Putamen (tissue), 1 donor: ENCODE measurements around the gene KMT2B.
"Not testable (repeated sequence)": the region's sequence is repeated elsewhere in the genome, so short reads cannot be mapped to it uniquely, and the experiment has no call there.

Experiments
- DNase-seq: peaks from one replicate; pipeline ENCODE4 v3.0.0-alpha.2; 2016; ENCODE audit warnings: low spot score

KMT2B gene

DNA sequence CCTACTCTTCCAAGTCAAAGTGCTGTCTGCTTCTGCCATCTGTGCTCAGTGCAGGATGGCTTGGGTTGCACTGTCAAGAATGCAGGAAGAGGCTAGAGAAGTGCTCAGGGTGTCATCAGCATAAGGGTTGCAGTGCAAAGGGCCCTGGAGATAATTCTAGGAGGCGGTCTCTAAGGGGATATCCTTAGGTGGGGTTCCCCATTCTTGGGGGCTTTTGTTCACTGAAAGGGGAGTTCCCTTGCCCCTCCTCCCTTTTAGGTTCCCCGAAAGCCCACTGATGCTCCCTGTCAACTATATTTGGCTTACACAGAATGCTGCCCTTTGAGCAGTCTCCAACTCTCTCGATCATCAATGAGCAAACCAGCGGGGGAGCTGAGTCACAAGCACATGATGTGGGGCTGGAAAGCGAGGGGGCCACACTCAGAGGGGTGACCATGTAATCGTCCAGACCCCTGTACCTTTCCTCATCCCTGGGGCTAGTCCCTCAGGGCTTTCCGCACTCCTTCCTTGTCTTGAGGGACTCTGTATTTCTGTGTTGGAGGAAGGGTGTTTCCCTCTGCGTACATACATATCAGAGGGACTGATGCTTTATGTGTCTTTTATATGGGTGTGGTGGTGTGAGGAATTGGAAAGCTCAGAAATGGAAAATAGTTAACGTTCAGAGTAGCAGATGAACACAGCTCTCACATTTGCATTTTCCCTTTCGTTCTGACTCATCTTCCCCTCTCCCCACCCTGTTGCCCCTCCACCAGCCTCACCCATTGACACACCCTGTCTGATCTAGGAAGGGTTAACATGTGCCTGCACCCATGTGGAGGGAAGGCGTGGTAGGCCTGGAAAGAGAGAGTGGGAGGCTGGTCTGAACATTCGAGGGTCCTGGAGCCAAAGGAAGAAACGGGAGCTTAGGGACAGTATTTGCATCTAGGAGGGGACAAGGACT, 6.7 kb upstream of the KMT2B start:
- no peak for DNase-seq

DNA sequence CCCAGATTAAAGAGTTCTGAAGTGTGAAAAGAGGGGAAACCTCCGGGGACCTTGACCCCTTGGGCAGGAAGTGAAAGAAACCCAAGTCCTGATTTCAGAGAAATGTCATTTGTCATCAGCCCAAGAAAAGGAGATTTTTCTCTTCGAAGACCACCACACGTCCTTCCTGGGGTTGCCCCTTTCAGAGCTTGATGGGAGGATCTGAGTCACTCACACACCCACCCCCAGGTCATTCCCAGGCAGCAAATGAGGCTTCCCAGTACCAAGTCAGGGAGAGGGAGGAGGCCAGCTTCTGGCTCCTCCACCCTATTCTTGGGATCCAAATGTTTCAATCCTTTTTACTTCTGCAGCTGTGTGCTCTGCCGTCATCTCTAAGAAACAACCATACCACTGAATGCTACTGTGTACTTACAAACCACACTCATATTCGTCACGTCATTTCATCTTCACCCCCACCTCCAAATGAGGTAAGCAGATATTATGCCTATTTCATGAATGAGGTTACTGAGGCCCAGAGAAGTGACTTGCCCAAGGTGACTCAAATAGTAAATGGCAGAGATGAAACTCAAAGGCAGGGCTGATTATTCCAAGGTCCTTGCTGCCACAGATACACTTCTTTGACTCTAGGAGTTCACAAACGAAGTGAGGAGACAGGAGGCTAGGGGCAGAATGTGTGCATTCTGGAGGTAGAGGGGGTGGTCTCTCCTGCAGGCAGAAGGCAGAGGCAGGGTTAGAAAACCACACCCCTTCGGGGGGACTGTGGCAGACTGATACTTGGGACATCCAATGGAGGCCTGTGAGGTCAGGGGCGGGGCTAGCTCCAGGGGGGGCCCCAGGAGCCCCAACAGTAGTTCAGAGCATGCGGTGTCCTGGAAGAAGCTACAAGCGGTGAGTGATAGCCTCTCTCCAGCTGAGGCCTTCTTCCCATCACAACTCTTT, 5.0 kb upstream of the KMT2B start:
- DNase-seq: no peak

DNA sequence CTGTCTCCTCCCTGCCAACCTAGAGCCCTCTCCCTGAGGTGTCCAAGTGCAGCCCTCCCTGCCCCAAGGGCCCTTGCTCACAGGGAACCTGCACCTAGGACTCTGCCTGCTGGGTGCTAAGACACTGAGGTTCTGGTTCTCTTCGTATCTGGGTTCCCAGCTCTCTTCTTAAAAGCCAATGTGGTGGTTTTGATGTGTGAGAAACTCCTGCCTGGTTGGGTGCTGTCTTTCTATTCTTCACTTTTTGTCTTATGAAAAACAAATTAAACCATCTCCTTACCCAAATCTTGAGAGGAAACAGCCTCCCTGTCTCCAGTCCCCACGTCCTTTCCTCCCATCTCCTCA, 4.3 kb upstream of the KMT2B start:
- DNase-seq: no peak

DNA sequence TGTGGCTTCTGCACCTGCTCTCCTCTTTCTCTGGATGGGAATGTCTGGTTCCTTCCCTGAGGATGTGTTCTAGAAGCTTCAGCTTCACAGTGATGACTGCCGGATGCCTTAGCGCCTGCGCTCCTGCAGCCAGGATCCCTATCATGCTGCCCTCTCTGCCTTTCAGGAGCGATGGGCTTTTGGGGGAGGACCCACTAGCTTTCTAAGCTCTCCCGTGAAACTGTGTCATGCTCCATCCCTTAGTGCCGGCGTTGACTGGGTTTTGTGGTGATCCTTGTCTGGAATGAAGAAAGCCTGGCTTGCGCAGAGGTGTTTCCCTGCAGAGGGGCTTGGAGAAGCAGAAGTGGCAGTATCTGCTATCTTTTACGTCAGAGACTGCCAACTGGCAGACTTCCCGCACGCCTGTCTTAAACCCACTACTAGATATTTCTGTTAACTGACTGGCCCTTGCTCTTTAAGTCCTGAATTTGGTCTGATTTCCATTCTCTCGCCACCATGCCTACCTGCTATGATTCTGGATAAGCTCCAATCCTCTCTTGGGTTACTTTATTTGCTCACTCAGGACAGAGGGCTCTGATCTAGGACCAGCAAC, 3.8 kb upstream of the KMT2B start:
- DNase-seq: no peak

DNA sequence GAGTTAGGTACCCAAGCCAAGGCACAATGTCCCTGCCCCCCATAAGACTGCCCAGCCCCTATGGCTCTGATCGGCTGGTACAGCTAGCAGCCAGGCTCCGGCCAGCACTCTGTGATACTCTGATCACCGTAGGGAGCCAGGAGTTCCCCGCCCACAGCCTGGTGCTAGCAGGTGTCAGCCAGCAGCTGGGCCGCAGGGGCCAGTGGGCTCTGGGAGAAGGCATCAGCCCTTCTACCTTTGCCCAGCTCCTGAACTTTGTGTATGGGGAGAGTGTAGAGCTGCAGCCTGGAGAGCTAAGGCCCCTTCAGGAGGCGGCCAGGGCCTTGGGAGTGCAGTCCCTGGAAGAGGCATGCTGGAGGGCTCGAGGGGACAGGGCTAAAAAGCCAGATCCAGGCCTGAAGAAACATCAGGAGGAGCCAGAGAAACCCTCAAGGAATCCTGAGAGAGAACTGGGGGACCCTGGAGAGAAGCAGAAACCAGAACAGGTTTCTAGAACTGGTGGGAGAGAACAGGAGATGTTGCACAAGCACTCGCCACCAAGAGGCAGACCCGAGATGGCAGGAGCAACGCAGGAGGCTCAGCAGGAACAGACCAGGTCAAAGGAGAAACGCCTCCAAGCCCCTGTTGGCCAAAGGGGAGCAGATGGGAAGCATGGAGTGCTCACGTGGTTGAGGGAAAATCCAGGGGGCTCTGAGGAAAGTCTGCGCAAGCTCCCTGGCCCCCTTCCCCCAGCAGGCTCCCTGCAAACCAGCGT, 3.0 kb upstream of the KMT2B start:
- no peak for DNase-seq

DNA sequence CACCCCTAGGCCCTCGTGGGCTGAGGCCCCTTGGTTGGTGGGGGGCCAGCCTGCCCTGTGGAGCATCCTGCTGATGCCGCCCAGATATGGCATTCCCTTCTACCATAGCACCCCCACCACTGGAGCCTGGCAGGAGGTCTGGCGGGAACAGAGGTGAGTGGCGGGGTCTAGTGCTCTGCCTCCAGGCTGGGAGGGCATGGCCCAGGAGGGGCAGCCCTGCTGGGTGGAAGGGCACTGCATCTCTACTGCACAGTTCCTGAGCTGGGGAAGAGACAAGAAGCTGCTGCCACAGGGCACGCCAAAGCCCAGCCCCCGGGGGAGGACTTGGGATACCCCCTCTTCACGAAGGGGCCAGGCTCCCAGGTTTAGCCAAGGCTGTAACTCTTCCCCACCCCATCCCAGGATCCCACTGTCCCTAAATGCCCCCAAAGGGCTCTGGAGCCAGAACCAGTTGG, 2.4 kb upstream of the KMT2B start:
- DNase-seq: no peak

DNA sequence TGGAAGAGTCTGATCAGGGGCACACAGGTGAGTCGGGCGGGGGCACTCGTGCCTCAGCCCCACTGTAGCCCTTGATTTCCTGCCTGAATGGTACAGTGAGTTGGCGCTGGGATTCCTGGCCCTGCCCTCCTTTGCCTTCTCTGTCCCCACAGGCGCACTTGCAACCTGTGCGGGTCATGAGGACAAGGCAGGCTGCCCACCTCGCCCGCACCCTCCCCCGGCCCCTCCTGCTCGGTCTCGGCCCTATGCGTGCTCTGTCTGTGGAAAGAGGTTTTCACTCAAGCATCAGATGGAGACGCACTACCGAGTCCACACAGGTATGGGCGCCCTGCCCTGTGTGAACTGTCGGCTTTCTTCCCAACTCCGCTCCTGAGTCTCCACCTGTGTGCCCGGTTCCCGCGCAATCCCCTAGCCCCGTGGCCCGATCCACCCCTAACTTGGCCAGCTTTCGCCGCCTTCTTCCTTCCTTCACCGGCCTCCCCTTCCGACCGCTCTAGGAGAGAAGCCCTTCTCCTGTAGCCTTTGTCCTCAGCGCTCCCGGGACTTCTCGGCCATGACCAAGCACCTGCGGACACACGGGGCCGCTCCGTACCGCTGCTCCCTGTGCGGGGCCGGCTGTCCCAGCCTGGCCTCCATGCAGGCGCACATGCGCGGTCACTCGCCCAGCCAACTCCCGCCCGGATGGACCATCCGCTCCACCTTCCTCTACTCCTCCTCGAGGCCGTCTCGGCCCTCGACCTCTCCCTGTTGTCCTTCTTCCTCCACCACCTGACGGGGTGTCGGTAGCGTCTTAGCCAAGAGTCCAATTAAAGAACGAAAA, 1.6 kb upstream of the KMT2B start:
- DNase-seq: no peak

DNA sequence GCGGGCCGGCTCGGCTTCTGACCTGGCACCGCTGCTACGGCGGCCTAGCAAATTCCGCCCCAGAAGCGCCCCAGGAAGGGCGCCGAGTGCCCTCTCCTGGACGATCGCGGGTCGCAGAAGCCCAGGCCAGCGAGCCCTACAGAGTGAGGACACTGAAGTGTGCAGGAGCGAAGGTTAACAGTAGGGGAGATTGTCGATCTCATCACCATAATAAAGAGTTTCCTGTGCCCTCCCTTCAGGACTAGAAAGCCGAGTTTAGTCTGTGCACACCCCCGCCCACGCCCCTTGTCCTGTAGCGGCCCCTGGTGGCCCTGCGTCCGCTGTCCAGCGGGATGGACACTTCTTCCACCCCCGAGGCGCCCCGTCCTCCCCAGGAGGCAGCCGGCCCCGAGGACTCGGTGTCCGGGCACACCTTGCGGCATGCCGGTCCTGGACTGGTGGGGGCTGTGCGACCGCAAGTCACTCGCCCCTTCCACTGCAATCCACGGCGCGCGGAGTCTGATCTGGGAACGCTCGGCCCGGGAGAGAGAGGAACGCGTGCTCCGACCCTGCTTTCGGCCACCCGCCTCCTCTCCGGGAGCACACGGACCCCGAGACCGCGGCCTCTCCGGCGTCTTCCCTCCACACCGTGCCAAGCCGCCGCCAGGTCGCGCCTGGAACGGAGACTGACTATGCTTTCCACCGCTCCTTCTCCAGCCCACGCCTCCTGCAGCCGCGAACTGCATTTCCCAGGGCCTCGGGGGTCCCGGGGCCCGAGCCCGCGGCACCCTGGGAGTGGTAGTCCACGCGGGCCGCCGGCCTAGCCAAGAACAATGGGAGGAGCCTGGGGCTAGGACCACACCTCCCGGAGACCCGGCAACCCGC, 770 bp upstream of the KMT2B start:
- peak; percentile 97 for DNase-seq

DNA sequence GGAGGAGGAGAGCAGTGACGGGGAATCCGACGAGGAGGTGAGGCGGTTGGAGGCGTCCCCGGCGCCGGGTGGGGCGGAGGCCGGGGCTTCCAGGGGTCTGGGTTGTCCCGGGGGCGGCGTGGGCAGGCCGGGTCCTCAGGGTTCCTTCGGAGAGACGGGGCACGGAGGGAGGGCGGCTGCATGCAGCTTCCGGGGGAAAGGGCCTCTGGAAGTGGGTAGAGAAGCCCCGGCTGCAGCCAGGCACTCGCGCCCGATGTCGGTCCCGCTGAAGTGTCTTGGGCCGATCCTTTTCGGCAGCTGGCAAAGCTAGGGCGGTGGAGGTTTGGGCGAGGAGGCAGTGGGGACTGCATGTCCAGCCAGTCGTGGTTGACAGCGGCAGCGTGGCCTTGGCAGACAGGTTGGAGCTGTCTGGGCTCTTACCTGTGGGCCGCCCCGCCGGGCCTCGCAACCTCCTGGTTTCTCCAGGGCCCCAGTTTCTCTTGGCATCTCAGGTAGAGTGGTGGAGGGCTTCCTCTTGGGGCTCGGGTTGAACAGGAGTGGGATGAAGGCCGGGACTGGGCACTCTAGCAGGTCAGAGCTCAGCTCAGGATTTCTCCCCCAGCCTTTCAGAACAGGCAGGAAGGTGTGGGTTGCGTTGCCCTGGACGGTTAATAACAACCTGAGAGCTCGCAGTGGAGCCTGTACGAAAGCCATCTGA, 690 bp downstream of the KMT2B start:
- no peak for DNase-seq

DNA sequence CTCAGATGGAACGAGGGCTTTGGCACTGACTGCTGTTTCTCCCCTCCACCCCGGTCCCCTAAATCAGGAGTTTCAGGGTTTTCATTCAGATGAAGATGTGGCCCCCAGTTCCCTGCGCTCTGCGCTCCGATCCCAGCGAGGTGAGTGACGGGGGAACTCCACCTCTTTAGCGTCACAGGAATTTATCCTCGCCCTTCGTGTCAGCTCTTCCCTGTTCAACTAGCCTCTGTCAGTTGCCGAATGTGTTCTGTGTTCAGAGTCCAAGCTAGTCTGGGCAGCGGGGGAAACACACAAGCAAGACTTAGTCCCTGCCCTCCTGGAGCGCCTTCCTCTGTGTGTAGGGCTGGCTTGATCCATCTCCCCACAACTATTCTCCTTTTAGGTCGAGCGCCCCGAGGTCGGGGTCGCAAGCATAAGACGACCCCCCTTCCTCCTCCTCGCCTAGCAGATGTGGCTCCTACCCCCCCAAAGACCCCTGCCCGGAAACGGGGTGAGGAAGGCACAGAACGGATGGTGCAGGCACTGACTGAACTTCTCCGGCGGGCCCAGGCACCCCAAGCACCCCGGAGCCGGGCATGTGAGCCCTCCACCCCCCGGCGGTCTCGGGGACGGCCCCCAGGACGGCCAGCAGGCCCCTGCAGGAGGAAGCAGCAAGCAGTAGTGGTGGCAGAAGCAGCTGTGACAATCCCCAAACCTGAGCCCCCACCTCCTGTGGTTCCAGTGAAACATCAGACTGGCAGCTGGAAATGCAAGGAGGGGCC, 1.8 kb downstream of the KMT2B start:
- DNase-seq: no peak

DNA sequence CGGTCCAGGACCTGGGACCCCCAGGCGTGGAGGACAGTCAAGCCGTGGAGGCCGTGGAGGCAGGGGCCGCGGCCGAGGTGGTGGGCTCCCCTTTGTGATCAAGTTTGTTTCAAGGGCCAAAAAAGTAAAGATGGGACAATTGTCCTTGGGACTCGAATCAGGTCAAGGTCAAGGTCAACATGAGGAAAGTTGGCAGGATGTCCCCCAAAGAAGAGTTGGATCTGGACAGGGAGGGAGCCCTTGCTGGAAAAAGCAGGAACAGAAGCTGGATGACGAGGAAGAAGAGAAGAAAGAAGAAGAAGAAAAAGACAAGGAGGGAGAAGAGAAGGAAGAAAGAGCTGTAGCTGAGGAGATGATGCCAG, 2.3 kb downstream of the KMT2B start:
- DNase-seq: no peak

DNA sequence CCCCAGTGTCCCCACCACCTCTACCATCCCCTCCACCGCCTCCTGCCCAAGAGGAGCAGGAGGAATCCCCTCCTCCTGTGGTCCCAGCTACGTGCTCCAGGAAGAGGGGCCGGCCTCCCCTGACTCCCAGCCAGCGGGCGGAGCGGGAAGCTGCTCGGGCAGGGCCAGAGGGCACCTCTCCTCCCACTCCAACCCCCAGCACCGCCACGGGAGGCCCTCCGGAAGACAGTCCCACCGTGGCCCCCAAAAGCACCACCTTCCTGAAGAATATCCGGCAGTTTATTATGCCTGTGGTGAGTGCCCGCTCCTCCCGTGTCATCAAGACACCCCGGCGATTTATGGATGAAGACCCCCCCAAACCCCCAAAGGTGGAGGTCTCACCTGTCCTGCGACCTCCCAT, 2.8 kb downstream of the KMT2B start:
- DNase-seq: no peak

DNA sequence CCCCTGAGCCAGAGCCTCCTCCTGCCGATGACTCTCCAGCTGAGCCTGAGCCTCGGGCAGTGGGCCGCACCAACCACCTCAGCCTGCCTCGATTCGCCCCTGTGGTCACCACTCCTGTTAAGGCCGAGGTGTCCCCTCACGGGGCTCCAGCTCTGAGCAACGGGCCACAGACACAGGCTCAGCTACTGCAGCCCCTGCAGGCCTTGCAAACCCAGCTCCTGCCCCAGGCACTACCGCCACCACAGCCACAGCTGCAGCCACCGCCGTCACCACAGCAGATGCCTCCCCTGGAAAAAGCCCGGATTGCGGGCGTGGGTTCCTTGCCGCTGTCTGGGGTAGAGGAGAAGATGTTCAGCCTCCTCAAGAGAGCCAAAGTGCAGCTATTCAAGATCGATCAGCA, 3.6 kb downstream of the KMT2B start:
- no peak for DNase-seq

DNA sequence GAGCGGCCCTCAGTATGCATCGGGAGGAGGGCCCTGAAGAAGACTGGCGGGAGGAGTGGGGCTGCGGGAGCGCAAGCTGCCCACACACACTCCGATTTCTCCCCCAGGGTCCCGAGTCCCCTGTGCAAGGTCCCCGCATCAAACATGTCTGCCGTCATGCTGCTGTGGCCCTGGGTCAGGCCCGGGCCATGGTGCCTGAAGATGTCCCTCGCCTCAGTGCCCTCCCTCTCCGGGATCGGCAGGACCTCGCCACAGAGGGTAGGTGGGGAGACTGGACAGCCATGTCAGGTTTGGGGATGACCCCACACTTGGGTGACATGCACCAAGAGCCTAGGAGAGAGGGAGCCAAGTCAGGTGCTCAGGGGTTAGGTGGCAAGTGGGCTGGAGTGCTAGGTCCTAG, 4.7 kb downstream of the KMT2B start:
- DNase-seq: no peak

DNA sequence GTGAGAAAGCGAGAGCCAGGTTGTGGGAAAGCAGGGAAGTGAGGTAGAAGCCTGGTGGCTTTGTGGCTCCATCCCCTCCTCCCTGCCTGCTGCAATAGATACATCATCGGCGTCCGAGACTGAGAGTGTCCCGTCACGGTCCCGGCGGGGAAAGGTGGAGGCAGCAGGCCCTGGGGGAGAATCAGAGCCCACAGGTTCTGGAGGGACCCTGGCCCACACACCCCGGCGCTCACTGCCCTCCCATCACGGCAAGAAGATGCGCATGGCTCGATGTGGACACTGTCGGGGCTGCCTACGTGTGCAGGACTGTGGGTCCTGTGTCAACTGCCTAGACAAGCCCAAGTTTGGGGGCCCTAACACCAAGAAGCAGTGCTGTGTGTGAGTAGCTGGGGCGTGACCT, 5.1 kb downstream of the KMT2B start:
- DNase-seq: no peak

DNA sequence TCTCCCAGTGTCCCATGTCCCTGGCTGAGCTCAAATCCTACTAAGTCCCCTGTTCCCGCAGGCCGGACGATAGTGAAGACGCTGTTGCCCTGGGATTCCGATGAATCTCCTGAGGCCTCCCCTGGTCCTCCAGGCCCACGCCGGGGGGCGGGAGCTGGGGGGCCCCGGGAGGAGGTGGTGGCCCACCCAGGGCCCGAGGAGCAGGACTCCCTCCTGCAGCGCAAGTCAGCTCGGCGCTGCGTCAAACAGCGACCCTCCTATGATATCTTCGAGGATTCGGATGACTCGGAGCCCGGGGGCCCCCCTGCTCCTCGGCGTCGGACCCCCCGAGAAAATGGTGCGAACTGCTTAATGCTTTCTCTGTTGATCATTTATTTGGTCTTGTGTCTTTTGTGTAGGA, 5.9 kb downstream of the KMT2B start:
- no peak for DNase-seq

DNA sequence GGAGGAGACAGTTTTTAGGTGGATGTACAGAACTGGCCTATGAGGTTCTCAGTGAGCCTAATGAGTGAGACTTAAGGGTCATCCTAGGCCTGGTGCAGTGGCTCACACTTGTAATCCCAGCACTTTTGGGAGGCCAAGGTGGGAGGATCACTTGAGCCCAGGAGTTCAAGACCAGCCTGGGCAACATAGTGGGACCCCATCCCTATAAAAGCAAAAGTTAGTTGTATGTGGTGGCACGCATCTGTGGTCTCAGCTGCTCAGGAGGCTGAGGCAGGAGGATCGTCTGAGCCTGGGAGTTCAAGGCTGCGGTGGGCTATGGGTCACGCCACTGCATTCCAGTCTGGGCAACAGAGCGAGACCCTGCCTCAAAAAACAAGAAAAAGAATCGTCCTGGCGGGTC, 6.3 kb downstream of the KMT2B start:
- DNase-seq: not testable (repeated sequence)

DNA sequence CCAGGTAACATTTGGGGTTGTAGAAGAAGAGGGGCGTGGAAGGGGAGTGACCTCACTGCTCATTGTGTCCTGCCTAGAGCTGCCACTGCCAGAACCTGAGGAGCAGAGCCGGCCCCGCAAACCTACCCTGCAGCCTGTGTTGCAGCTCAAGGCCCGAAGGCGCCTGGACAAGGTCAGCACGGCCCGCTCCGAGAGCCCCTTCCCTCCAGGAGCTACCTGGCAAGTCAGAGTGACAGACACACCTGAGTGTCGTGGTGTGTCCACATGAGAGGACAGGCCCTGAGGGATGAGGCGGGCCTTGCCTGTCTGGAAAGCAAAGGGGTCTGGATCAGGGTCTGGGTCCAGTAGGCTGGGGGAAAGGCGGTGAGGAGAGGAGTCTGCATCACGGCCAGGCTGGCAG, 6.8 kb downstream of the KMT2B start:
- DNase-seq: no peak
